SK-N-SH (cell line): Measurements from ENCODE around the gene ADCK1. TPM values are rescaled to one million over a fixed set of nuclear protein-coding genes. Genes with fewer than 3 reads are reported as not detected.
"Not testable (repeated sequence)": the region's sequence is repeated elsewhere in the genome, so short reads cannot be mapped to it uniquely, and the experiment has no call there.

Experiments
- CTCF ChIA-PET: fragments of 300-600, 350-600 bp; formaldehyde crosslinking; extraction: SDS; loops from one replicate; lab custom pipeline; 2021; lab: Yijun Ruan, JAX
- POLR2A ChIA-PET: fragments of 350-600 bp; sonication (Branson Sonifier 250); formaldehyde crosslinking; extraction: SDS; loops from one replicate; lab custom pipeline; 2020; ENCODE audit warnings: antibody characterized with exemption, inconsistent platforms; lab: Yijun Ruan, JAX
- DNase-seq: peaks from one replicate; pipeline ENCODE4 v3.0.0; 2012
- H2AFZ ChIP-seq: fragments of 200-600 bp; sonication (generic); 2 replicates; pipeline ENCODE4 v1.8.1; 2016; ENCODE audit warnings: antibody characterized with exemption, mild to moderate bottlenecking, low read depth
- H3F3A ChIP-seq: fragments of 200-600 bp; sonication (generic); replicated peaks from 2 replicates; pipeline ENCODE3; 2016; ENCODE audit warnings: antibody characterized with exemption, mild to moderate bottlenecking; ENCODE audit not compliant: insufficient read depth
- H3K27ac ChIP-seq, 2 experiments: fragments of 200-500 bp in 1 of 2; fragments of 200-600 bp in 1 of 2; sonication (Bioruptor generic) in 1 of 2; sonication (generic), shearing (Covaris generic) in 1 of 2; 2 replicates each; pipeline versions ENCODE4 v1.5.1 to v1.6.1; 2014 to 2016; ENCODE audit warnings: low read depth in 2 of 2, inconsistent platforms in 1 of 2, low read length in 1 of 2, mild to moderate bottlenecking in 1 of 2, mixed read lengths in 1 of 2
- H3K27me3 ChIP-seq: fragments of 200-600 bp; sonication (generic), shearing (Covaris generic); 2 replicates; pipeline ENCODE4 v1.6.1; 2016; ENCODE audit warnings: mixed run types; ENCODE audit not compliant: insufficient read depth
- H3K36me3 ChIP-seq, 2 experiments: fragments of 200-500 bp in 1 of 2; fragments of 200-600 bp in 1 of 2; sonication (Bioruptor generic) in 1 of 2; sonication (generic) in 1 of 2; replicated peaks in 1 of 2; 2 replicates each; pipeline versions ENCODE3 to v1.5.1; 2014 to 2016; ENCODE audit warnings: low read length in 1 of 2, mild to moderate bottlenecking in 1 of 2; ENCODE audit not compliant: insufficient read depth in 2 of 2, control insufficient read depth in 1 of 2
- H3K4me1 ChIP-seq, 2 experiments: fragments of 200-500 bp in 1 of 2; fragments of 200-600 bp in 1 of 2; sonication (Bioruptor generic) in 1 of 2; sonication (generic), shearing (Covaris generic) in 1 of 2; 2 replicates each; pipeline versions ENCODE4 v1.5.1 to v1.6.1; 2014 to 2016; ENCODE audit warnings: low read depth in 1 of 2, low read length in 1 of 2, mixed run types in 1 of 2; ENCODE audit not compliant: insufficient read depth in 2 of 2, control insufficient read depth in 1 of 2
- H3K4me2 ChIP-seq: fragments of 200-600 bp; sonication (generic), shearing (Covaris generic); 2 replicates; pipeline ENCODE4 v1.6.1; 2017; ENCODE audit warnings: mixed run types
- H3K4me3 ChIP-seq, 2 experiments: fragments of 200-500 bp in 1 of 2; fragments of 200-600 bp in 1 of 2; sonication (Bioruptor generic) in 1 of 2; sonication (generic), shearing (Covaris generic) in 1 of 2; 2 replicates each; pipeline versions ENCODE4 v1.5.1 to v1.8.1; 2014 to 2016; ENCODE audit warnings: low read depth in 2 of 2, inconsistent platforms in 1 of 2, low read length in 1 of 2, mild to moderate bottlenecking in 1 of 2, mixed read lengths in 1 of 2, moderate library complexity in 1 of 2
- H3K79me2 ChIP-seq: fragments of 200-600 bp; sonication (generic); 2 replicates; pipeline ENCODE4 v1.8.1; 2017; ENCODE audit warnings: mild to moderate bottlenecking; ENCODE audit not compliant: insufficient read depth
- H3K9ac ChIP-seq: fragments of 200-600 bp; sonication (generic); 2 replicates; pipeline ENCODE4 v1.6.1; 2017; ENCODE audit warnings: mixed run types
- H3K9me2 ChIP-seq: fragments of 200-600 bp; sonication (generic); 2 replicates; pipeline ENCODE4 v1.6.1; 2017; ENCODE audit warnings: mixed run types
- H3K9me3 ChIP-seq: fragments of 200-600 bp; sonication (generic); 2 replicates; pipeline ENCODE4 v1.6.1; 2017; ENCODE audit warnings: mixed run types, mild to moderate bottlenecking, moderate library complexity
- H4K20me1 ChIP-seq: fragments of 200-600 bp; sonication (generic); 2 replicates; pipeline ENCODE4 v1.6.1; 2017; ENCODE audit warnings: mild to moderate bottlenecking, mixed run types; ENCODE audit not compliant: insufficient read depth
- CHD2 ChIP-seq: fragments of 150-350 bp; IDR thresholded peaks from 2 replicates; pipeline ENCODE4 v1.6.1; 2018; ENCODE audit warnings: low read length; ENCODE audit not compliant: partially characterized antibody
- FOSL2 ChIP-seq: IDR thresholded peaks from 2 replicates; pipeline ENCODE4 v1.4.0; 2012; ENCODE audit warnings: low read depth, mild to moderate bottlenecking, moderate library complexity, borderline replicate concordance
- FOXJ3 ChIP-seq: sonication (generic); formaldehyde crosslinking; IDR thresholded peaks from 2 replicates; pipeline ENCODE4 v1.5.1; 2020; ENCODE audit warnings: mild to moderate bottlenecking, missing genetic modification reagents
- GATA2 ChIP-seq: sonication (generic); formaldehyde crosslinking; IDR thresholded peaks from 2 replicates; pipeline ENCODE4 v1.5.0; 2020; ENCODE audit warnings: mild to moderate bottlenecking, missing genetic modification reagents
- MXI1 ChIP-seq: IDR thresholded peaks from 2 replicates; pipeline ENCODE4 v1.6.1; 2012; ENCODE audit warnings: mild to moderate bottlenecking, low read depth, low read length, improper control_type of control experiment
- NFIC ChIP-seq: IDR thresholded peaks from 2 replicates; pipeline ENCODE4 v1.4.0; 2012; ENCODE audit warnings: borderline replicate concordance
- POLR2AphosphoS5 ChIP-seq: IDR thresholded peaks from 2 replicates; pipeline ENCODE4 v1.6.1; 2012; ENCODE audit warnings: low read depth, low read length
- RAD21 ChIP-seq: IDR thresholded peaks from 2 replicates; pipeline ENCODE4 v1.6.1; 2012; ENCODE audit warnings: mild to moderate bottlenecking, low read length
- RCOR1 ChIP-seq: fragments of 150-350 bp; IDR thresholded peaks from 2 replicates; pipeline ENCODE4 v1.6.1; 2017; ENCODE audit warnings: antibody characterized with exemption, low read length
- SMC3 ChIP-seq: IDR thresholded peaks from 2 replicates; pipeline ENCODE4 v1.6.1; 2012; ENCODE audit warnings: low read depth, low read length, improper control_type of control experiment
- TAF1 ChIP-seq: IDR thresholded peaks from 2 replicates; pipeline ENCODE4 v1.6.1; 2012; ENCODE audit warnings: low read depth, mild to moderate bottlenecking, low read length, moderate library complexity, borderline replicate concordance
- TEAD4 ChIP-seq: IDR thresholded peaks from 2 replicates; pipeline ENCODE4 v1.4.0; 2012; ENCODE audit warnings: mild to moderate bottlenecking, borderline replicate concordance; ENCODE audit not compliant: insufficient read depth
- YY1 ChIP-seq: IDR thresholded peaks from 2 replicates; pipeline ENCODE4 v1.4.0; 2012; ENCODE audit warnings: low read depth, mild to moderate bottlenecking
- WGBS: methylation state at CpG from one replicate; pipeline ENCODE4 v1.1.6; 2017; ENCODE audit warnings: low lambda C conversion rate; 5-methylcytosine and 5-hydroxymethylcytosine counted together
- polyA plus RNA-seq, 3 experiments: library from polyadenylated mRNA; depleted of rRNA; stranded (reverse); fragments of >200 nt; gene quantifications; 2 replicates each; pipeline ENCODE4 v1.2.3, GENCODE V29; 2012
- TF ChIP-seq, protein P1 (sequence below): IDR thresholded peaks from 2 replicates; pipeline ENCODE4 v1.6.1; 2012; ENCODE audit warnings: mild to moderate bottlenecking, low read depth, low read length, moderate library complexity
- TF ChIP-seq, protein P2 (sequence below): fragments of 150-350 bp; IDR thresholded peaks from 2 replicates; pipeline ENCODE4 v1.6.1; 2017; ENCODE audit warnings: antibody characterized with exemption, low read length, low read depth, borderline replicate concordance
- TF ChIP-seq, protein P3 (sequence below): IDR thresholded peaks from 2 replicates; pipeline ENCODE4 v1.4.0; 2012; ENCODE audit warnings: low read depth, borderline replicate concordance
- TF ChIP-seq, protein P4 (sequence below): IDR thresholded peaks from 2 replicates; pipeline ENCODE4; 2012

The ADCK1 gene
- polyA plus RNA-seq, 1 of the 3 experiments (the other 2 are of a cell fraction): 11.4 TPM

DNA sequence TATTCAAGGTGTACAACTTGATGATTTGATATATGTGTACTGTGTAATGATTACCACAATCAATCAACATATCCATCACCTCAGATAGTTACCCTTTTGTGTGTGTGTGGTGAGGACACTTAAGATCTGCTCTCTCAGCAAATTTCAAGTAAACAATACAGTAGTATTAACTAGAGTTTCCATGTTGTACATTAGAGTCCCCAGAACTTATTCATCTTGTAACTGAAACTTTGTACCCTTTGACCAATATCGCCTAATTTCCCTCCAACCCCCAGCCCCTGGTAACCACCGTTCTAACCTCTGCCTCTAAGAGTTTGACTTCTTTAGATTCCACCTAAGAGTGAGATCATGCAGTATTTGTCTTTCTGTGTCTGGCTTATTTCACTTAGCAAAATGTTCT is 12.1 kb downstream of the ADCK1 start:
- Histone ChIP-seq H4K20me1 (no peaks in the 10 kb centered on the region), H3K9ac (no peak overlapping the region), H3K79me2 (no peaks in the 10 kb centered on the region), H3K27me3 (no peaks in the 10 kb centered on the region), H3K4me2 (no peak overlapping the region), H3K9me3 (no peaks in the 10 kb centered on the region), H3K4me1 (no peaks in the 10 kb centered on the region), H2AFZ (no peak overlapping the region), H3F3A (no peaks in the 10 kb centered on the region), H3K9me2 (no peaks in the 10 kb centered on the region), H3K36me3 (no peaks in the 10 kb centered on the region), H3K4me3 (no peak overlapping the region), H3K27ac (no peak overlapping the region)
- TF ChIP-seq SMC3 (no peak), TEAD4 (no peak), RCOR1 (no peak), RAD21 (no peak), CHD2 (no peak), FOSL2 (no peak), POLR2AphosphoS5 (no peak), TAF1 (no peak), YY1 (no peak), NFIC (no peak), MXI1 (no peak), FOXJ3 (CRISPR knock-in tag) (no peak), GATA2 (CRISPR knock-in tag) (no peak)
- TF ChIP-seq, protein P1, sequence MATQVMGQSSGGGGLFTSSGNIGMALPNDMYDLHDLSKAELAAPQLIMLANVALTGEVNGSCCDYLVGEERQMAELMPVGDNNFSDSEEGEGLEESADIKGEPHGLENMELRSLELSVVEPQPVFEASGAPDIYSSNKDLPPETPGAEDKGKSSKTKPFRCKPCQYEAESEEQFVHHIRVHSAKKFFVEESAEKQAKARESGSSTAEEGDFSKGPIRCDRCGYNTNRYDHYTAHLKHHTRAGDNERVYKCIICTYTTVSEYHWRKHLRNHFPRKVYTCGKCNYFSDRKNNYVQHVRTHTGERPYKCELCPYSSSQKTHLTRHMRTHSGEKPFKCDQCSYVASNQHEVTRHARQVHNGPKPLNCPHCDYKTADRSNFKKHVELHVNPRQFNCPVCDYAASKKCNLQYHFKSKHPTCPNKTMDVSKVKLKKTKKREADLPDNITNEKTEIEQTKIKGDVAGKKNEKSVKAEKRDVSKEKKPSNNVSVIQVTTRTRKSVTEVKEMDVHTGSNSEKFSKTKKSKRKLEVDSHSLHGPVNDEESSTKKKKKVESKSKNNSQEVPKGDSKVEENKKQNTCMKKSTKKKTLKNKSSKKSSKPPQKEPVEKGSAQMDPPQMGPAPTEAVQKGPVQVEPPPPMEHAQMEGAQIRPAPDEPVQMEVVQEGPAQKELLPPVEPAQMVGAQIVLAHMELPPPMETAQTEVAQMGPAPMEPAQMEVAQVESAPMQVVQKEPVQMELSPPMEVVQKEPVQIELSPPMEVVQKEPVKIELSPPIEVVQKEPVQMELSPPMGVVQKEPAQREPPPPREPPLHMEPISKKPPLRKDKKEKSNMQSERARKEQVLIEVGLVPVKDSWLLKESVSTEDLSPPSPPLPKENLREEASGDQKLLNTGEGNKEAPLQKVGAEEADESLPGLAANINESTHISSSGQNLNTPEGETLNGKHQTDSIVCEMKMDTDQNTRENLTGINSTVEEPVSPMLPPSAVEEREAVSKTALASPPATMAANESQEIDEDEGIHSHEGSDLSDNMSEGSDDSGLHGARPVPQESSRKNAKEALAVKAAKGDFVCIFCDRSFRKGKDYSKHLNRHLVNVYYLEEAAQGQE: no peak
- TF ChIP-seq, protein P2, sequence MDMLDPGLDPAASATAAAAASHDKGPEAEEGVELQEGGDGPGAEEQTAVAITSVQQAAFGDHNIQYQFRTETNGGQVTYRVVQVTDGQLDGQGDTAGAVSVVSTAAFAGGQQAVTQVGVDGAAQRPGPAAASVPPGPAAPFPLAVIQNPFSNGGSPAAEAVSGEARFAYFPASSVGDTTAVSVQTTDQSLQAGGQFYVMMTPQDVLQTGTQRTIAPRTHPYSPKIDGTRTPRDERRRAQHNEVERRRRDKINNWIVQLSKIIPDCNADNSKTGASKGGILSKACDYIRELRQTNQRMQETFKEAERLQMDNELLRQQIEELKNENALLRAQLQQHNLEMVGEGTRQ: no peak
- TF ChIP-seq, protein P3, sequence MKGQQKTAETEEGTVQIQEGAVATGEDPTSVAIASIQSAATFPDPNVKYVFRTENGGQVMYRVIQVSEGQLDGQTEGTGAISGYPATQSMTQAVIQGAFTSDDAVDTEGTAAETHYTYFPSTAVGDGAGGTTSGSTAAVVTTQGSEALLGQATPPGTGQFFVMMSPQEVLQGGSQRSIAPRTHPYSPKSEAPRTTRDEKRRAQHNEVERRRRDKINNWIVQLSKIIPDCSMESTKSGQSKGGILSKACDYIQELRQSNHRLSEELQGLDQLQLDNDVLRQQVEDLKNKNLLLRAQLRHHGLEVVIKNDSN: no peak
- TF ChIP-seq, protein P4, sequence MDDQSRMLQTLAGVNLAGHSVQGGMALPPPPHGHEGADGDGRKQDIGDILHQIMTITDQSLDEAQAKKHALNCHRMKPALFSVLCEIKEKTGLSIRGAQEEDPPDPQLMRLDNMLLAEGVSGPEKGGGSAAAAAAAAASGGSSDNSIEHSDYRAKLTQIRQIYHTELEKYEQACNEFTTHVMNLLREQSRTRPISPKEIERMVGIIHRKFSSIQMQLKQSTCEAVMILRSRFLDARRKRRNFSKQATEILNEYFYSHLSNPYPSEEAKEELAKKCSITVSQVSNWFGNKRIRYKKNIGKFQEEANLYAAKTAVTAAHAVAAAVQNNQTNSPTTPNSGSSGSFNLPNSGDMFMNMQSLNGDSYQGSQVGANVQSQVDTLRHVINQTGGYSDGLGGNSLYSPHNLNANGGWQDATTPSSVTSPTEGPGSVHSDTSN: no peak
- no peak for DNase-seq
- POLR2A ChIA-PET: no interaction called here
- CTCF ChIA-PET: no interaction called here
- 100% methylated on average over 2 of the region's 2 CpGs for WGBS

DNA sequence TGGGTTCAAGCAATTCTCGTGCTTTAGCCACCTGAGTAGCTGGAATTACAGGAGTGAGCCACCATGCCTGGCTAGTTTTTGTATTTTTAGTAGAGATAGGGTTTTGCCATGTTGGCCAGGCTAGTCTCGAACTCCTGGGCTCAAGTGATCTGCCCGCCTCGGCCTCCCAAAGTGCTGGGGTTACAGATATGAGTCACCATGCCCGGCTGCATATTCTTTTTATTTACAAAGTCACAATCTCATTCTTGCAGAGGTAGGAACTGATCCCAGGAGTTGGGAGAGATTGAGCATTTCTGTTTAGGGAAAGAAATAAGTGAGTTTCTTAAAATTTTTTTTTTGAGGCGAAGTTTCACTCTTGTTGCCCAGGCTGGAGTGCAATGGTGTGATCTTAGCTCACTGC is 12.8 kb downstream of the ADCK1 start:
- H3K27ac ChIP-seq, CTCF ChIA-PET, H3K79me2 ChIP-seq, H3K4me1 ChIP-seq, H4K20me1 ChIP-seq, DNase-seq, H2AFZ ChIP-seq, H3K9ac ChIP-seq, H3K9me3 ChIP-seq, H3K4me2 ChIP-seq, H3F3A ChIP-seq, H3K36me3 ChIP-seq, H3K27me3 ChIP-seq, H3K9me2 ChIP-seq, POLR2A ChIA-PET, H3K4me3 ChIP-seq: not testable (repeated sequence)
- 88% methylated on average over 6 of the region's 6 CpGs for WGBS
